Astrocyte (in vitro differentiated cells and primary cell): Measurements from ENCODE around the gene NAB1.

Experiments
- CTCF ChIP-seq: IDR thresholded peaks from 2 replicates; pipeline ENCODE4 v1.5.1; 2011; ENCODE audit warnings: low read depth, mild to moderate bottlenecking, inconsistent platforms, low read length, moderate library complexity; ENCODE audit not compliant: insufficient read depth
- EZH2 ChIP-seq: IDR thresholded peaks from 2 replicates; pipeline ENCODE4 v1.6.1; 2012; ENCODE audit warnings: mild to moderate bottlenecking, low read length, inconsistent platforms; ENCODE audit not compliant: insufficient read depth

DNA sequence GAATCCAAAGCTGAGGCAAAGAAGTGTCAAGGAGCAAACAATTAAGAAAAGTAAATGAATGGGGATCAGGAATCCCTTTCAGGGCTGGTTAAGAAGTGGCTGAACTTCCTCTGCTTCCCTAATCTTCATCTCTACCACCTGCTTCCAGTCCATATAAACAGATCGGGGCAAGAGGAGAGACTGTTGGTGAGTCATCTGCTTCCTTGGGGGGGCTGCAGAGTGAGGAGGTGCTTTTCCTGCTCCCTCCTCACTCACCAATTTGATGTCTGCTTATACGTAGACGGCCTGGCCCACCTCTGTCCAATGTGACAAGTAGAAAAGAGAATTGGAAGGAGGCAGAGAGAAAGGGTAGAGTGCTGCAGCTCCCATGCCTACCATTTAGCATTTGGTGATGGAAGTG lies 68.4 kb downstream of the NAB1 start:
- TF ChIP-seq CTCF (no peak), EZH2 (no peak)
